GM10266 (cell line): ENCODE measurements around the gene CDC37.
"Not testable (repeated sequence)": the region's sequence is repeated elsewhere in the genome, so short reads cannot be mapped to it uniquely, and the experiment has no call there.

Experiments
- DNase-seq: peaks from one replicate; pipeline ENCODE4 v3.0.0; 2012; ENCODE audit errors: extremely low spot score
- TF ChIP-seq, protein P1 (sequence below): IDR thresholded peaks from 2 replicates; pipeline ENCODE4 v1.5.1; 2012; ENCODE audit warnings: mild to moderate bottlenecking, low read depth; ENCODE audit not compliant: control insufficient read depth, insufficient read depth; ENCODE audit errors: missing control alignments

Gene CDC37

DNA sequence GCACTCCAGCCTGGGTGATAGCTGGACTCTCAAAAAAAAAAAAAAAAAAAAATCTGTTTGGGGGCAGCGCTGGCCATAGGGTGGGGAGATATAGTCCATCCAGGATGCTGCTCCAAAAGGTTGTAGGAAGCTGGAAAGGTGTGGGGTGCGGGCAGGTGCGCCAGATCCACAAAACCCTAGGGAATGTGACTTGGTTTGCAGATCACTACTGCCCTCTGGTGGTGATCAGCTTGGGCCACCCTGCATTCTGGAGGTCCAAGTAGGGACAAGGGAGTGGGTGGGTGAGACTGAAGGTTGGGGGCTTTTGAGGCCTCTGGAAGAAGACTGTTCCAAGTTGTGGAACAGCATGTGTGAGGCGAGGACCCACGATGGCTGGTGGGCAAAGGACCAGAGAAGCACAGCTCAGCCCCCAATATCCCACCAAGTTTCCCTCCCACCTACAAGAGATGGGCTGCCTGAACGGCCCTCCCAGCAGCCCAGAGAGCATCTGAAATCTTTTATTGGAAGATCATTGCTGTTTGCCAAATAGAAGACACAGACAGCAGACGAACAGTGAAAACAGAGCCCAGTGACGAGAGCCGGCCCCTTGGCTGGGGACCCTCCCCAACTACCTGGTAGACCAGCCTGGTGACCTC, 12.6 kb downstream of the CDC37 start:
- TF ChIP-seq, protein P1, sequence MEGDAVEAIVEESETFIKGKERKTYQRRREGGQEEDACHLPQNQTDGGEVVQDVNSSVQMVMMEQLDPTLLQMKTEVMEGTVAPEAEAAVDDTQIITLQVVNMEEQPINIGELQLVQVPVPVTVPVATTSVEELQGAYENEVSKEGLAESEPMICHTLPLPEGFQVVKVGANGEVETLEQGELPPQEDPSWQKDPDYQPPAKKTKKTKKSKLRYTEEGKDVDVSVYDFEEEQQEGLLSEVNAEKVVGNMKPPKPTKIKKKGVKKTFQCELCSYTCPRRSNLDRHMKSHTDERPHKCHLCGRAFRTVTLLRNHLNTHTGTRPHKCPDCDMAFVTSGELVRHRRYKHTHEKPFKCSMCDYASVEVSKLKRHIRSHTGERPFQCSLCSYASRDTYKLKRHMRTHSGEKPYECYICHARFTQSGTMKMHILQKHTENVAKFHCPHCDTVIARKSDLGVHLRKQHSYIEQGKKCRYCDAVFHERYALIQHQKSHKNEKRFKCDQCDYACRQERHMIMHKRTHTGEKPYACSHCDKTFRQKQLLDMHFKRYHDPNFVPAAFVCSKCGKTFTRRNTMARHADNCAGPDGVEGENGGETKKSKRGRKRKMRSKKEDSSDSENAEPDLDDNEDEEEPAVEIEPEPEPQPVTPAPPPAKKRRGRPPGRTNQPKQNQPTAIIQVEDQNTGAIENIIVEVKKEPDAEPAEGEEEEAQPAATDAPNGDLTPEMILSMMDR, result peak; percentile 85
- DNase-seq, result peak; percentile 76

- TF ChIP-seq, protein P1, result peak; percentile 27
- DNase-seq, result peak; percentile 12
Measured at GRCh38 chr19:10389863-10390262, 13.5 kb downstream of the CDC37 start.

GRCh38 chr19:10388957-10389356, 14.4 kb downstream of the CDC37 start:
- DNase-seq, result peak; percentile 70
- TF ChIP-seq, protein P1, result peak; percentile 92

DNA sequence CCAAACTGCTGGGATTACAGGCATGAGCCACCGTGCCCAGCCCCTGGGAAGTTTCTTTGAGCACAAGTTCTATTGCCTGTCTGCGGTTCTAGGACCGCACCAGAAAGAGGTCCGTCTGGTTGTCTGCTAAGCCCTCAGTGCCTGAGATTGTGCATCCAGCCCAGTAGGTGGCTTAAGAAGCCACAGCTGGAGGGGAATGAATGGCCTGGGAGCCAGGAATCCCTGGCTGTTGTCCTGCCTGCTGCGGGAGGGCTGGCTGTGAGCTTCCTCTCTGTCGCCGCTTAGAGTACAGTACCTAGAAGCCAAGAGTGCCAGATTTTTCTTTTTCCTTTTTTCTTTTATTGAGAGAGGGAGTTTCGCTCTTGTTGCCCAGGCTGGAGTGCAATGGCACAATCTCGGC, 18.8 kb downstream of the CDC37 start:
- TF ChIP-seq, protein P1, result no peak
- no peak for DNase-seq

DNA sequence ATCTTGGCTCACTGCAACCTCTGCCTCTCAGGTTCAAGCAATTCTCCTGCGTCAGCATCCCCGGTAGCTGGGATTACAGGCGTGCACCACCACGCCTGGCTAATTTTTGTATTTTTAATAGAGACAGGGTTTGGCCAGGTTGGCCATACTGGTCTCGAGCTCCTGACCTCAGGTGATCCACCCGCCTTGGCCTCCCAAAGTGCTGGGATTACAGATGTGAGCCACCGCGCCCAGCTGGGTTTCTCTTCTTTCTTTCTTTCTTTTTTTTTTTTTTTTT, 20.2 kb downstream of the CDC37 start:
- not testable (repeated sequence) for DNase-seq

- peak; percentile 99 for DNase-seq
- TF ChIP-seq, protein P1, result no peak
Measured at GRCh38 chr19:10380313-10381102, 22.8 kb downstream of the CDC37 start, which contains the start of gene TYK2. Gene TYK2 (minus strand): TSS chr19:10380572. CDS start chr19:10378406, 2,166 bp downstream.

- no peak for DNase-seq
- TF ChIP-seq, protein P1, result no peak
Measured at GRCh38 chr19:10379880-10380312, 23.4 kb downstream of the CDC37 start.
